MM.1S (cell line): ENCODE data around the gene PTPRN2.

Source experiments
- DNase-seq: peaks from one replicate; pipeline ENCODE4 v3.0.0-alpha.2; 2015
- H2AFZ ChIP-seq: fragments of 300-600 bp; sonication (generic); 2 replicates; pipeline ENCODE4 v1.6.0; 2016; ENCODE audit warnings: antibody characterized with exemption, low read length
- H3F3A ChIP-seq: fragments of 300-600 bp; sonication (generic); 2 replicates; pipeline ENCODE4 v1.6.1; 2016; ENCODE audit warnings: mild to moderate bottlenecking, antibody characterized with exemption, low read length, moderate library complexity, mixed read lengths; ENCODE audit not compliant: insufficient read depth
- H3K27ac ChIP-seq: fragments of 300-600 bp; sonication (generic); 2 replicates; pipeline ENCODE4 v1.5.1; 2016; ENCODE audit warnings: mild to moderate bottlenecking, low read length
- H3K27me3 ChIP-seq: fragments of 300-600 bp; sonication (generic); replicated peaks from 2 replicates; pipeline ENCODE4 v1.6.0; 2016; ENCODE audit warnings: low read length; ENCODE audit not compliant: insufficient read depth
- H3K36me3 ChIP-seq: fragments of 300-600 bp; sonication (generic); replicated peaks from 2 replicates; pipeline ENCODE4 v1.6.1; 2016; ENCODE audit warnings: mild to moderate bottlenecking, low read length, mixed read lengths; ENCODE audit not compliant: insufficient read depth
- H3K4me1 ChIP-seq: fragments of 300-600 bp; sonication (generic); 2 replicates; pipeline ENCODE4 v1.6.1; 2016; ENCODE audit warnings: low read length, mixed read lengths
- H3K4me2 ChIP-seq: fragments of 300-600 bp; sonication (generic); 2 replicates; pipeline ENCODE4 v1.6.0; 2016; ENCODE audit warnings: low read depth, low read length
- H3K4me3 ChIP-seq: fragments of 300-600 bp; sonication (generic); 2 replicates; pipeline ENCODE4 v1.5.1; 2016; ENCODE audit warnings: low read length, mixed read lengths
- H3K79me2 ChIP-seq: fragments of 300-600 bp; sonication (generic); 2 replicates; pipeline ENCODE4 v1.6.1; 2016; ENCODE audit warnings: mixed run types, low read length, mixed read lengths
- H3K9ac ChIP-seq: fragments of 300-600 bp; sonication (generic); 2 replicates; pipeline ENCODE4 v1.6.1; 2016; ENCODE audit warnings: low read length, mixed read lengths
- H3K9me2 ChIP-seq: fragments of 300-600 bp; sonication (generic); replicated peaks from 2 replicates; pipeline ENCODE4 v1.6.1; 2016; ENCODE audit warnings: mild to moderate bottlenecking, low read length, mixed read lengths; ENCODE audit not compliant: insufficient read depth
- H3K9me3 ChIP-seq: fragments of 300-600 bp; sonication (generic); replicated peaks from 2 replicates; pipeline ENCODE4 v1.6.1; 2016; ENCODE audit warnings: mild to moderate bottlenecking, low read length, mixed read lengths; ENCODE audit not compliant: insufficient read depth
- H4K20me1 ChIP-seq: fragments of 300-600 bp; sonication (generic); 2 replicates; pipeline ENCODE4 v1.6.1; 2016; ENCODE audit warnings: mild to moderate bottlenecking, low read length, moderate library complexity, mixed read lengths; ENCODE audit not compliant: insufficient read depth
- CTCF ChIP-seq: fragments of 300-600 bp; sonication (generic); IDR thresholded peaks from 2 replicates; pipeline ENCODE4 v1.5.1; 2016; ENCODE audit warnings: antibody characterized with exemption, low read length, mixed read lengths
- EZH2 ChIP-seq: fragments of 300-600 bp; sonication (generic); optimal IDR thresholded peaks from 2 replicates; pipeline ENCODE3; 2017; ENCODE audit warnings: low read depth, mild to moderate bottlenecking, antibody characterized with exemption, low read length, mixed read lengths
- EZH2phosphoT487 ChIP-seq: fragments of 300-600 bp; sonication (generic); IDR thresholded peaks from 2 replicates; pipeline ENCODE4 v1.6.1; 2018; ENCODE audit warnings: antibody characterized with exemption, low read length

Gene PTPRN2

DNA sequence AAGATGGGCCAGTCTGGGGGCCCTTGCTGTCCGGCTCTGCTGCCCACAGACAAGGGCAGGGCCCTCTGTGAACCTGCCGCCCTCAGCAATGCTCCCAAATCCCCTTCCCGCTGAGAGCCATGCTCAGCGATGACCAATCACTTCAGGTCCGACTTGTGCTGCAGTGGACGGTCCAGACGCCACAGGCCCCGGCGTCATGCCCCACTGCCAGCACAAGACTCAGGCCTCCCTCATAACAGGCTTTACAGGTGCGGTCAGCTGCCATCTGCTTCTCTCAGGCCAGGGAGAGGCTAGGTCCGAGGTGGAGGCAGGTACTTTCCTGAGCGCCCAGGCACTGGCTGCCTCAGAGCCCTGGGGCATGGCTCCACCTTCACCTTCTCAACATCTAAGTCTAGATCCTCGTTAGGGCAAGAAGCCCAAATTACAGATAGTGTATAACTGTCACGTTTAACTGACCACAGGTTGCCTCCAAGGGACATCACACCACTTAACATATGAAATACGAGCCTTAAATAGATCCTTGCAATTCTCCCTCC is 393.2 kb downstream of the PTPRN2 start:
- peaks cover 67% of the 10 kb centered on the region for H3K27me3 ChIP-seq
- no peaks in the 10 kb centered on the region for H3K9me3 ChIP-seq
- no peak for TF ChIP-seq EZH2phosphoT487
- TF ChIP-seq CTCF, result no peak
- no peak for TF ChIP-seq EZH2
- no peak overlapping the region for H3K4me2 ChIP-seq
- H3K9ac ChIP-seq, result no peak overlapping the region
- no peaks in the 10 kb centered on the region for H3F3A ChIP-seq
- no peak overlapping the region for H2AFZ ChIP-seq
- no peaks in the 10 kb centered on the region for H3K4me1 ChIP-seq
- H3K79me2 ChIP-seq, result no peaks in the 10 kb centered on the region
- no peaks in the 10 kb centered on the region for H4K20me1 ChIP-seq
- H3K36me3 ChIP-seq, result no peaks in the 10 kb centered on the region
- no peak for DNase-seq
- H3K4me3 ChIP-seq, result no peak overlapping the region
- H3K9me2 ChIP-seq, result no peaks in the 10 kb centered on the region
- no peak overlapping the region for H3K27ac ChIP-seq

DNA sequence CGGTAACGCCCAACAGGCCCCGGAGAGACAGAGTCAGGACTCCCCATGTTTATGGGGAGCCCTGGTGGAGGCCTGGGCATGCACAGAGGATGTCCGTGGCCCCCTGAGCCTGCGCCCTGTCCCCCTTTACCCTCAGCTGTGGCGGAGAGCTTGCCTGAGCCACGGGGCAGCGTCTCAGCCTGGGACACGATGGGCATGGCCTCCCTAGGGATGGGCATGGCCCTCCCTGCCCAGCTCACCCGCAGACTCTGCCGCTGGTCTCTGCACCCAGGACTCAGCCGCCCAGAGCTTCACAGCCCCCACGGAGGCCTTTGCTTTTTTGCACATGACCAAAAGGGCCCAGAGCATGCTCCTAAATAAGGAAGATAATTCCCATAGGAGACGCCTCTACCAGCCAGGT is 394.2 kb downstream of the PTPRN2 start:
- H3K4me2 ChIP-seq, result no peak overlapping the region
- H3K9ac ChIP-seq, result no peak overlapping the region
- no peaks in the 10 kb centered on the region for H3F3A ChIP-seq
- H3K36me3 ChIP-seq, result no peaks in the 10 kb centered on the region
- no peaks in the 10 kb centered on the region for H3K79me2 ChIP-seq
- no peak for DNase-seq
- no peak overlapping the region for H3K4me3 ChIP-seq
- no peak overlapping the region for H3K27ac ChIP-seq
- H3K9me2 ChIP-seq, result no peaks in the 10 kb centered on the region
- no peaks in the 10 kb centered on the region for H4K20me1 ChIP-seq
- H3K9me3 ChIP-seq, result no peaks in the 10 kb centered on the region
- no peaks in the 10 kb centered on the region for H3K4me1 ChIP-seq
- H2AFZ ChIP-seq, result no peak overlapping the region
- TF ChIP-seq EZH2 (no peak), EZH2phosphoT487 (no peak), CTCF (no peak)
- peaks cover 66% of the 10 kb centered on the region for H3K27me3 ChIP-seq

DNA sequence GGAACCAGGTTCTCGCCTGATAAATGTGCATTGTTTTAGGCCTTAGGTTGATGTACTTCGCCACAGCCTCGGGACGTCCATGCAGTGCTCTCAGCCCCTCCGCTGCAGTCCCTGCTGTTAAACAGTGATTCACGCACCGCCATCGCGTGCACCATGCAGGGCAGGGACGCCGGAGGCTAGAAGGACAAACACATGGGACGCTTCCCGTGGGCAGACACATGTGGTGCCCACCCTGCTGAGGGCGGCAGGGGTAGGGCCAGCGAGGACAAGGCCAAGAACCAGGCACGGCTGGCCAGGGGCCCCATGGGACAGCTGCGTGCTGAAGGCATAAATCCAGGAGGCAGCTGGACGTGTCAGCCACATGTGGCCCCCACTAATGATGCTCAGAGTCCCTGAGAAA is 394.7 kb downstream of the PTPRN2 start:
- Histone ChIP-seq H3K79me2 (no peaks in the 10 kb centered on the region), H3K9ac (no peak overlapping the region)

More for the DNA sequence above, 394.7 kb downstream of the PTPRN2 start:
- Histone ChIP-seq H3K4me1 (no peaks in the 10 kb centered on the region), H3K27me3 (peaks cover 66% of the 10 kb centered on the region), H3K9me3 (no peaks in the 10 kb centered on the region), H3K4me3 (no peak overlapping the region), H3F3A (no peaks in the 10 kb centered on the region), H4K20me1 (no peaks in the 10 kb centered on the region), H2AFZ (no peak overlapping the region), H3K36me3 (no peaks in the 10 kb centered on the region), H3K9me2 (no peaks in the 10 kb centered on the region), H3K27ac (no peak overlapping the region), H3K4me2 (no peak overlapping the region)
- no peak for TF ChIP-seq EZH2phosphoT487
- no peak for TF ChIP-seq CTCF
- TF ChIP-seq EZH2, result no peak
- DNase-seq, result no peak
